EL (cell line): ENCODE data around the gene MAP2.

Experiments
- DNase-seq: peaks from one replicate; pipeline ENCODE4 v3.0.0-alpha.2; 2016

Gene MAP2

GRCh38 chr2:209423562-209424198, at the start of gene MAP2:
Gene MAP2, plus strand, starts transcription at chr2:209424047. Its CDS starts 229,124 bp downstream, at chr2:209653171.
- DNase-seq, result peak; percentile 87

DNA sequence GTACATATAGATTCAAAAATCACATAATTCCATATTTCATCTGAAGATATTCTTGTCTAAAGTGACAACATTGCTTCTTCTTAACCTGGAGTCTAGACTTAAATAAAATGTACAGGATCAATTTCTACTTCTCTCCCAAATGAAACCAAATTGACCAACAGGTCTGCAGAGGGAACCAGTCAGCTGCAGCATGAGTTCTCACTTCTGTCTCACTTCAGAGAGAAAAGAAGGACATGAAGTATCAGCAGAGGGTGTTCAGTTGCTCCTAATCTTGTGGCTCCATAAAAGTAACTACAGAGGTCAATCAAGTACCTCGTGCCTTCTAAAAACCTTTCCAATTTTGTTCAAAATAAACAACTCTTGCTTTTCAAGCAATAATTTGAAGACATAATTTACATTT, 47.2 kb upstream of the MAP2 start:
- no peak for DNase-seq

- no peak for DNase-seq
These were observed 43.6 kb upstream of the MAP2 start for GRCh38 chr2:209380293-209380692.

- no peak for DNase-seq
These were observed 42.8 kb upstream of the MAP2 start for GRCh38 chr2:209381091-209381490.

DNA sequence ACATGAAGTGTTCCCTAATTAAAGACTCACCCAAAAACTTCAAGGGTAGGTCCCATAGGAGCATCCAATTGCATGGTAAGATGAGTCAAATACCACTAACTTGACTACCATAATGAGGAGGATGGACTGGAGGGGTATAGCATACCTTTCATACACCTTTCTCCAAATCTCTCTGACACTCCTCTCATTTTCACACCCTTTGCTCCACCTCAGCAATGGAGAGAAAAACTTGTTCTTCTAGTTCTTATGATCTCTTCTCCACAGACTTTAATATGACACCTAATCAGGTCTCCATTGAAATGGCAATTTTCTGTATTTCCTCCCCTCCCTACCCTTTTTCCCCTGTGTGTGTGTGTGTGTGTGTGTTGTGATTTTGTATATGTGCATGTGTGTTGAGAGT, 41.1 kb upstream of the MAP2 start:
- no peak for DNase-seq

DNA sequence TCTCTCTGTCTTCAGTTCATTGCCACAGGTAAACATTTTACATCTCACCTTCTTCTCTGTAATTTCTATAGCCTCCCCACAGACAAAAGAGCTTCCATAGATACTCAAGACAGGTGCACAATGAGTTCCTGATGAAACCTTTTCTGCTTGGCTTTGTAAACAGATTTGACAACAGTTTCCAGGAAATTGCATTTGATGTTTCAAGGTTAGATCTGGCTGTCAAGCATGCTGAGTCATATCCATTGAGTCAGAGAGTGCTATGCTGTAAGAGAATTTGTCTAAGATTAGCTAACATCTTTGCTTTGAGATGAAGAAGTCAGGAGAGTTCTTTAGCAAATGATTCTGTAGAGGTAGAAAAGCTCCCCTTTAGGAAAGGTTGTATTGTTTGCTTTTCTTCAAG, 40.6 kb upstream of the MAP2 start:
- DNase-seq, result peak; percentile 75

DNA sequence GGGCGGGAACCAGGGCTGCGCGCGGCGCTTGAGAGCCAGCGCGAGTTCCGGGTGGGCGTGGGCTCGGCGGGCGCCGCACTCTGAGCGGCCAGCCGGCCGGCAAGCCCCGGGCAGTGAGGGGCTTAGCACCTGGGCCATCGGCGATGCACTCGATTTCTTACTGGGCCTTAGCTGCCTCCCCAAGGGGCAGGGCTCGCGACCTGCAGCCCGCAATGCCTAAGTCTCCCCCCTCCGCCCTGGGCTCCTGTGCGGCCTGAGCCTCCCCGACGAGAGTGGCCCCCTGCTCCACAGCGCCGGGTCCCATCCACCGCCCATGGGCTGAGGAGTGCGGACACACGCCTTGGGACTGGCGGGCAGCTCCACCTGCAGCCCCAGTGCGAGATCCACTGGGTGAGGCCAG, 36.5 kb upstream of the MAP2 start:
- no peak for DNase-seq

GRCh38 chr2:209388446-209389037, 35.3 kb upstream of the MAP2 start:
- DNase-seq, result no peak

- no peak for DNase-seq
These were observed 34.7 kb upstream of the MAP2 start for GRCh38 chr2:209389171-209389618.

GRCh38 chr2:209390839-209391238, 33.0 kb upstream of the MAP2 start:
- no peak for DNase-seq

GRCh38 chr2:209391776-209392401, 32.0 kb upstream of the MAP2 start:
- peak; percentile 80 for DNase-seq

DNA sequence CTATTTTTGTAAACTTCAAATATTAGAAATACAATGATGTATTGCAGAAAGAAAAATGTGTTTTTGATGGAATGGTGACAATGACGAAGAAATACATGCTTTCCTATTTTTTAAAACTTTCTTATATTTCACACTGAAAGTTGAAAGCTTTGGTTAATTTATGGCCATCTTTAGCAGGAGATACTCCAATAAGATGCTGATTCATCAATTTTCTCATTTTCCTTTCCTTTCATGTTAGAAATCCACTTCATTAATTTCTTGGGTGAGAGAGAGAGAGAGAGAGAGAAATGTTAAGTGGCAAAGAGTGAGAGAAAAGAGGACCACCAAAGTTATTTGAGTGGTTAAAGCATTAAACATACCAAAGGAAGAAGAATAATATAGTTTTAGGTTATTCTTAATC, 28.6 kb upstream of the MAP2 start:
- no peak for DNase-seq

DNA sequence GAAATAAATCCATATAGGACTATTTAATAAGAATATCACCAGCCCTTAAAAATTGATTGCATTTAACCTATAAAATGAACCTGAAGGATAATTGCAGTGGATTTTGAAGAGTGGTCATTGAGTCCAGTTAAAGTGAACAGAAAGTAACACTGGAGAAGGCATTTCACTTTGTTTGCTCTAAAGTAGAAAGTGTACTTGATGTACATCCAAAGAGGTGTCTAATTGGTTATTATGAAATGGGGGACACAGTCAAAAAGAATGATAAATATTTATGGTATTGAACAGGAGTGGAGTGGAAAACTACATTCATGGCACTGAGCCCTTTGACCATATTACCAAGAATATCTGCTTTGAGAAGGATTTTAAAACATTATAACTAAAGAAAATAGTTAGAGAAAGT, 28.2 kb upstream of the MAP2 start:
- no peak for DNase-seq

- DNase-seq, result no peak
These were observed 25.4 kb upstream of the MAP2 start for GRCh38 chr2:209398463-209398862.

- DNase-seq, result no peak
These were observed 22.1 kb upstream of the MAP2 start for GRCh38 chr2:209401788-209402187.

- no peak for DNase-seq
These were observed 12.6 kb upstream of the MAP2 start for GRCh38 chr2:209411296-209411695.

GRCh38 chr2:209411718-209412117, 12.1 kb upstream of the MAP2 start:
- DNase-seq, result peak; percentile 13

GRCh38 chr2:209413311-209414014, 10.4 kb upstream of the MAP2 start:
- no peak for DNase-seq

DNA sequence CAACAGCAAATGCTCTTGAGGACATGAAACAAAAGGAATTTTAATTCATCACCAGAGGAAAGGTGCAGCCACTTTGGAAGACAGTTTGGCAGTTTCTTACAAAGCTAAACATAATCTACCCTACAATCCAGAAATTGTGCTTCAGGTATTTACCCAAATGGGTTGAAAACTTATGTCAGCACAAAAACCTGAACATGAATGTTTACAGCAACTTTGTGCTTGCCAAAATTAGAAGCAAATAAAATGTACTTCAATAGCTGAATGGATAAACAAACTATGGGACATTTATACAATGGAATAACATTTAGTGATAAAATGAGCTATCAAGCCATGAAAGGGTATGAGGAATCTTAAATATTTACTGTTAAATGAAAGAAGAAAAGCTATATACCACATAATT, 6.9 kb upstream of the MAP2 start:
- no peak for DNase-seq

DNA sequence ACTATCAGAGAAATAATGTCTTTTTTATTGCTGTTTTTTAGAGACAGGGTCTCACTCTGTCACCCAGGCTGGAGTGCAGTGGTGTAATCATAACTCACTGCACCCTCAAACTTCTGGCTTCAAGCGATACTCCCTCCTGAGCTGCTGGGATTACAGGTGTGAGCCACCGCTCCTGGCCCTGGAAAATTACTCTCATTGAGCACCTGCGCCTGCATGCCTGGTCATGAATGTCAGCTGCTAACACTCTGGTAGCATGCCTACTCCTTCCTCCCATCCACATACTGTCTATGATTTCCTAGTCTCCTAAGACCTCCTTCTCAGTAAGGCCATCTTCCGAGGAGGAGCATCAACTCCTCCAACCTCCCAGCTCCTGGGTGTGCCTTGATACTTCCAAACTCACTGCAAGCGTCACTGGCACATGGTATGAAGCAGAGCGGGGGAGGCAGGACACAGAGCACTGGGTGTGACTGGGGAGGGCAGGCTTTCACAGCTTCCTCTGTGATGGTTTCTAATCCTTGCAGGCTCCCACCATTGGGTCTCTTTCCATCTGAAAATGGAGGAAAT, 1.6 kb upstream of the MAP2 start:
- no peak for DNase-seq

DNA sequence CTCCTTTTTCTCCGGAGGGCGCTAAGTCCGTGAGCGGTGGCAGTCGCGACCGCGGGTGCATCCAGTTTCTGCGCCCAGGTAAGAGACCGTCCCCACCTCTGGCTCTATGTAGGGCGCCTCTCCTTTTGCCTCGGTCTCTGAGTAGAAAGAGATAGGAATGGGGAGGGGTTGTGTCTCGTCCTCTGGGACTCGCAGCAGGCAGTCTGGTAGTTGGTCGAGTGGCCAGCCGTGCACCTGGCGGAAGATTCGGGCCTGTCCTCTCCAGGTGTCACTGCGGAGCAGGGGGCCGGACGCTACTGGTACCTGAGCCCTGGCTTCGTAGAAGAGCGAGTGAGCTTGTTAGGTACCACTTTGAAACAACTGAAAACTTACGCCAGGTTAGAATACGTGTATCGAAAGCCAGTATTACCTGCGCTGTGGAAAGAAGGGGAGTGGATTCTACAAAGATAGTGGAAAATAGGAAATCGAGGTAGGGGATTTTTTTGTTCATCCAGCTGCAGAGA, 403 bp downstream of the MAP2 start:
- DNase-seq, result no peak

- DNase-seq, result peak; percentile 3
These were observed 1.1 kb downstream of the MAP2 start for GRCh38 chr2:209424781-209425470.
